Measurements from ENCODE around the gene TRNT1.

Gene TRNT1

DNA sequence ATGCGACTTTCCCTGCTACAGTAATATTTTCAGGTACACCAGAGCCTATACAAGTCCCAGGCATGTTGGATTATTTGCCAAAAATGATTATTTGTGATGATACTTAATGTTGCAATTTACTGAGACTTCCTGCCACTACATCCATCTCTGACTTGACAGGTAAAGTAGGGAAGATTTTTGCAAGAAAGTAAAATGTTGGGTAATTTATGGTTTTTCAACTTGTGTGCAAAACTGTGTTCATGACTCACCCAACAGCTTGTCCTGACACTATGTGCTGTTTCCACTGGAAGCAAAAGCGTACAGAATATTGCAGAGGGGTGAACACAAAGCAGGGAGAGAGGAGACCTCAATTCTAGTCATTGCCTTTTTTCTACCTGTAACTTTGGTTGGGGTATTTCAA, 58.1 kb downstream of the TRNT1 start:
- Histone ChIP-seq H4K20me1 (ENCODE audit: control insufficient read depth, insufficient read depth, low read depth, low read length) (no peaks in the 10 kb centered on the region), H3K27me3 (ENCODE audit: control insufficient read depth, low read length) (no peaks in the 10 kb centered on the region; the same call in 1 of the 2 replicates), H3F3A (ENCODE audit: control insufficient read depth, insufficient read depth) (no peaks in the 10 kb centered on the region), H3K9me3 (ENCODE audit: control insufficient read depth, insufficient read depth, low read length) (no peaks in the 10 kb centered on the region), H3K27ac (ENCODE audit: low read depth, low read length) (no peak overlapping the region), H3K4me2 (ENCODE audit: low read length) (no peak overlapping the region), H3K4me1 (ENCODE audit: control insufficient read depth, low read length) (peaks cover 2% of the 10 kb centered on the region), H3K79me2 (ENCODE audit: control insufficient read depth, low read length) (no peaks in the 10 kb centered on the region), H3K4me3 (ENCODE audit: low read length) (no peak overlapping the region), H3K9me2 (replicated peaks; ENCODE audit: control insufficient read depth, low read length) (no peaks in the 10 kb centered on the region), H3K36me3 (ENCODE audit: control insufficient read depth, low read length) (no peaks in the 10 kb centered on the region)
- TF ChIP-seq, protein P1, sequence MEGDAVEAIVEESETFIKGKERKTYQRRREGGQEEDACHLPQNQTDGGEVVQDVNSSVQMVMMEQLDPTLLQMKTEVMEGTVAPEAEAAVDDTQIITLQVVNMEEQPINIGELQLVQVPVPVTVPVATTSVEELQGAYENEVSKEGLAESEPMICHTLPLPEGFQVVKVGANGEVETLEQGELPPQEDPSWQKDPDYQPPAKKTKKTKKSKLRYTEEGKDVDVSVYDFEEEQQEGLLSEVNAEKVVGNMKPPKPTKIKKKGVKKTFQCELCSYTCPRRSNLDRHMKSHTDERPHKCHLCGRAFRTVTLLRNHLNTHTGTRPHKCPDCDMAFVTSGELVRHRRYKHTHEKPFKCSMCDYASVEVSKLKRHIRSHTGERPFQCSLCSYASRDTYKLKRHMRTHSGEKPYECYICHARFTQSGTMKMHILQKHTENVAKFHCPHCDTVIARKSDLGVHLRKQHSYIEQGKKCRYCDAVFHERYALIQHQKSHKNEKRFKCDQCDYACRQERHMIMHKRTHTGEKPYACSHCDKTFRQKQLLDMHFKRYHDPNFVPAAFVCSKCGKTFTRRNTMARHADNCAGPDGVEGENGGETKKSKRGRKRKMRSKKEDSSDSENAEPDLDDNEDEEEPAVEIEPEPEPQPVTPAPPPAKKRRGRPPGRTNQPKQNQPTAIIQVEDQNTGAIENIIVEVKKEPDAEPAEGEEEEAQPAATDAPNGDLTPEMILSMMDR (IDR thresholded peaks at IDR 0.05; ENCODE audit: low read depth, low read length, poor library complexity, severe bottlenecking), result no peak
- no peak for TF ChIP-seq EZH2phosphoT487 (IDR thresholded peaks at IDR 0.05; ENCODE audit: borderline replicate concordance, low read length)

DNA sequence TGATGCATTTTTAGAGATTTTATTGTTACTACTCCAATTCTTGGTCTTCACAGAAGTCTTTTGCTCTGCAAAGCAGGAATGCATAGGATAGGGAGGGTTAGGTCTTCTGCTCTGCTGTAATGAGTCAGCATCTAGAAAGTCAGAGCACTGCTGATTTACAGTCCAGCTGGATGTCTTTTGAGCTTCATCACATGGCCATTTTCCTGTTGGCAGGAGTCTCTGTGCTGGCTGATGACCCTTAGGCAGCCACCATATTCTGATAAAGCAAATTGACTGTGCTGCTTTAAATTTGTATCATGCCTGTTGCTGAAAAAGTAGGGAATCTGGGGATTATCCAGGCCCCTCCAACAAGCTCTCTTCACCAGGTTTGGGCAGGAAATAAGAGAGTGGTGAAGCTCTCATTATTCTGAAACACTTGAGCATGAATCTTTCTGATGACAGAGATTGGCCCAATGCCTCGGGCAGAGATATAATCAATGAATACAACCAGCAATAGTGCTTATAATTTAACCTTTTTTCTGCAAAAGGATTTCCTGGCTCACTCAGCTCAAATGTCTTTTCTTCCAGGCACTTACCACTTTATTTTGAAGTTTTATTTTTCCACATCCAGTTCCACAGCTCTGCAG, 62.5 kb downstream of the TRNT1 start:
- no peaks in the 10 kb centered on the region for H3K79me2 ChIP-seq (ENCODE audit: control insufficient read depth, low read length)
- TF ChIP-seq EZH2phosphoT487 (IDR thresholded peaks at IDR 0.05; ENCODE audit: borderline replicate concordance, low read length), result no peak
- TF ChIP-seq, protein P1 (IDR thresholded peaks at IDR 0.05; ENCODE audit: low read depth, low read length, poor library complexity, severe bottlenecking), result no peak
- no peak overlapping the region for H3K4me2 ChIP-seq (ENCODE audit: low read length)
- H3F3A ChIP-seq (ENCODE audit: control insufficient read depth, insufficient read depth), result no peaks in the 10 kb centered on the region
- peaks cover 5% of the 10 kb centered on the region for H3K27me3 ChIP-seq (ENCODE audit: control insufficient read depth, low read length)
- no peaks in the 10 kb centered on the region for H3K9me2 ChIP-seq (replicated peaks; ENCODE audit: control insufficient read depth, low read length)
- H3K27ac ChIP-seq (ENCODE audit: low read depth, low read length), result no peak overlapping the region
- no peaks in the 10 kb centered on the region for H3K36me3 ChIP-seq (ENCODE audit: control insufficient read depth, low read length)
- no peaks in the 10 kb centered on the region for H4K20me1 ChIP-seq (ENCODE audit: control insufficient read depth, insufficient read depth, low read depth, low read length)
- no peaks in the 10 kb centered on the region for H3K9me3 ChIP-seq (ENCODE audit: control insufficient read depth, insufficient read depth, low read length)
- H3K4me3 ChIP-seq (ENCODE audit: low read length), result no peak overlapping the region
- H3K4me1 ChIP-seq (ENCODE audit: control insufficient read depth, low read length), result no peaks in the 10 kb centered on the region

DNA sequence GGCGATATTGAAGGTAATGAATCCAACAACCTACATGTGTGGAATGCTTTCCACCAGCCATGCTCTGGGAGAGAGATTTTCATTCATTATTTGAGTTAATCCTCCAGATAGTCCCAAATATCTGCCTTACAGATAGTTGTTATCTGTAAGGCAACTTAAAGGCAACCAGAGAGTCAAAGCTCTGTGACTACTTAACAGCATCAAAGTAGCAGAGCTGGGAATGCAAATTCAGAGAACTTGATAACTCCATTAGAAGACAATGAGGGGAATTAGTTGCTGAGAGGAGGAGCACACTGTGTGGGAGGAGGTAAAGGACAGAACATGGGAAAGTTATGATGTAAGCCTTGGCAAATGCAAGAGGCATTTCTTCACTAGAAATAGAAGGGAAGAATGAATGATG, 63.2 kb downstream of the TRNT1 start:
- Histone ChIP-seq H3K79me2 (ENCODE audit: control insufficient read depth, low read length) (no peaks in the 10 kb centered on the region), H3K36me3 (ENCODE audit: control insufficient read depth, low read length) (no peaks in the 10 kb centered on the region), H3K9me3 (ENCODE audit: control insufficient read depth, insufficient read depth, low read length) (no peaks in the 10 kb centered on the region), H3K27me3 (ENCODE audit: control insufficient read depth, low read length) (peaks cover 6% of the 10 kb centered on the region), H3K4me2 (ENCODE audit: low read length) (no peak overlapping the region), H3F3A (ENCODE audit: control insufficient read depth, insufficient read depth) (no peaks in the 10 kb centered on the region), H3K4me1 (ENCODE audit: control insufficient read depth, low read length) (no peaks in the 10 kb centered on the region), H3K4me3 (ENCODE audit: low read length) (no peak overlapping the region), H3K27ac (ENCODE audit: low read depth, low read length) (no peak overlapping the region), H4K20me1 (ENCODE audit: control insufficient read depth, insufficient read depth, low read depth, low read length) (no peaks in the 10 kb centered on the region), H3K9me2 (replicated peaks; ENCODE audit: control insufficient read depth, low read length) (no peaks in the 10 kb centered on the region)
- TF ChIP-seq EZH2phosphoT487 (IDR thresholded peaks at IDR 0.05; ENCODE audit: borderline replicate concordance, low read length), result no peak
- TF ChIP-seq, protein P1 (IDR thresholded peaks at IDR 0.05; ENCODE audit: low read depth, low read length, poor library complexity, severe bottlenecking), result no peak
